H1 (cell line): ENCODE measurements around the gene RUNX1. TPM values are rescaled to one million over a fixed set of nuclear protein-coding genes. Genes with fewer than 3 reads are reported as not detected.
A peak's percentile ranks its signal among the peaks of the same experiment; 100 is the strongest.

Source experiments
- CTCF ChIA-PET: fragments of 300-600 bp; sonication (Branson Sonifier 250); formaldehyde crosslinking; loops from one replicate; lab custom pipeline; 2021; ENCODE audit not compliant: partially characterized antibody; lab: Charles Lee
- POLR2A ChIA-PET: fragments of 300-600 bp; sonication (Branson Sonifier 250); formaldehyde crosslinking; loops from one replicate; lab custom pipeline; 2021; ENCODE audit warnings: inconsistent platforms; ENCODE audit not compliant: partially characterized antibody; lab: Charles Lee
- DNase-seq, 2 experiments: peaks; one replicate each; pipeline versions ENCODE4 v3.0.0 to v3.0.0-alpha.2; 2010 to 2022; ENCODE audit warnings: low spot score in 2 of 2, low read depth in 1 of 2, mixed read lengths in 1 of 2
- FAIRE-seq: peaks from 2 replicates; lab custom pipeline; 2011; peaks lifted over from hg19 to GRCh38; lab: Jason Lieb, UNC
- H2AFZ ChIP-seq: 2 replicates; pipeline ENCODE4 v1.8.1; 2012; ENCODE audit warnings: low read length, inconsistent platforms
- H2AK5ac ChIP-seq: 2 replicates; pipeline ENCODE4 v1.6.1; 2013; ENCODE audit warnings: low read depth, low read length
- H2BK120ac ChIP-seq: replicated peaks from 2 replicates; pipeline ENCODE3; 2013; ENCODE audit warnings: low read depth, low read length, inconsistent platforms
- H2BK12ac ChIP-seq: 2 replicates; pipeline ENCODE4 v1.6.1; 2013; ENCODE audit warnings: low read depth, low read length
- H2BK15ac ChIP-seq: 2 replicates; pipeline ENCODE4 v1.6.1; 2013; ENCODE audit warnings: low read length
- H2BK20ac ChIP-seq: 2 replicates; pipeline ENCODE4 v1.6.1; 2013; ENCODE audit warnings: low read length
- H2BK5ac ChIP-seq: 2 replicates; pipeline ENCODE4 v1.6.1; 2013; ENCODE audit warnings: low read depth, low read length
- H3K14ac ChIP-seq: 2 replicates; pipeline ENCODE4 v1.6.1; 2013; ENCODE audit warnings: inconsistent platforms; ENCODE audit not compliant: insufficient read length
- H3K18ac ChIP-seq: 2 replicates; pipeline ENCODE4 v1.6.1; 2013; ENCODE audit warnings: low read length; ENCODE audit errors: extremely low read depth
- H3K23ac ChIP-seq: 2 replicates; pipeline ENCODE4 v1.6.1; 2013; ENCODE audit warnings: inconsistent platforms; ENCODE audit not compliant: insufficient read length
- H3K23me2 ChIP-seq: 2 replicates; pipeline ENCODE4 v1.6.1; 2013; ENCODE audit warnings: low read depth, low read length
- H3K27ac ChIP-seq: 2 replicates; pipeline ENCODE4 v1.6.1; 2011; ENCODE audit warnings: low read depth, low read length, inconsistent platforms
- H3K27me3 ChIP-seq, 4 experiments: replicated peaks in 1 of 4; 1 replicate in 1 of 4; 2 replicates in 3 of 4; pipeline versions ENCODE4 v1.6.1 to v1.8.1; 2011 to 2013; ENCODE audit warnings: low read length in 3 of 4, mild to moderate bottlenecking in 3 of 4, inconsistent platforms in 2 of 4, mixed read lengths in 2 of 4, moderate library complexity in 1 of 4; ENCODE audit not compliant: control insufficient read depth in 3 of 4, insufficient read depth in 3 of 4; ENCODE audit errors: extremely low read depth in 1 of 4
- H3K36me3 ChIP-seq, 4 experiments: 2 replicates each; pipeline versions ENCODE4 v1.6.1 to v1.8.1; 2011 to 2013; ENCODE audit warnings: mild to moderate bottlenecking in 4 of 4, low read length in 3 of 4, moderate library complexity in 2 of 4, control low read depth in 1 of 4, inconsistent platforms in 1 of 4; ENCODE audit not compliant: insufficient read depth in 4 of 4, control insufficient read depth in 2 of 4
- H3K4ac ChIP-seq: replicated peaks from 2 replicates; pipeline ENCODE3; 2013; ENCODE audit warnings: low read length, low read depth, mixed read lengths, inconsistent platforms; ENCODE audit not compliant: insufficient read length
- H3K4me1 ChIP-seq, 4 experiments: replicated peaks in 1 of 4; 1 replicate in 1 of 4; 2 replicates in 3 of 4; pipeline versions ENCODE4 v1.6.1 to v1.8.1; 2011 to 2013; ENCODE audit warnings: low read length in 3 of 4, inconsistent platforms in 2 of 4, mixed read lengths in 1 of 4; ENCODE audit not compliant: insufficient read depth in 4 of 4, control insufficient read depth in 3 of 4
- H3K4me2 ChIP-seq, 2 experiments: 2 replicates each; pipeline versions ENCODE4 v1.6.1 to v1.8.1; 2011 to 2013; ENCODE audit warnings: low read depth in 2 of 2, low read length in 2 of 2, control low read depth in 1 of 2, inconsistent platforms in 1 of 2, mild to moderate bottlenecking in 1 of 2; ENCODE audit not compliant: insufficient read depth in 1 of 2
- H3K4me3 ChIP-seq, 4 experiments: fragments of 200-600, 300-600 bp in 1 of 4; sonication (generic), shearing (Covaris generic), sonication (Bioruptor Twin) in 1 of 4; 2 replicates each; pipeline versions ENCODE4 v1.5.1 to v1.8.1; 2011 to 2016; ENCODE audit warnings: low read length in 4 of 4, low read depth in 3 of 4, control low read depth in 2 of 4, inconsistent platforms in 2 of 4, mild to moderate bottlenecking in 2 of 4, mixed read lengths in 1 of 4, moderate library complexity in 1 of 4; ENCODE audit not compliant: insufficient read depth in 2 of 4; ENCODE audit errors: extremely low read depth in 1 of 4
- H3K56ac ChIP-seq: replicated peaks from 2 replicates; pipeline ENCODE3; 2013; ENCODE audit warnings: low read depth, mild to moderate bottlenecking, mixed read lengths, low read length, inconsistent platforms; ENCODE audit not compliant: insufficient read length
- H3K79me1 ChIP-seq: 2 replicates; pipeline ENCODE4 v1.6.1; 2013; ENCODE audit warnings: low read depth, low read length, control low read depth
- H3K79me2 ChIP-seq, 2 experiments: 2 replicates each; pipeline versions ENCODE4 v1.6.1 to v1.8.1; 2012 to 2013; ENCODE audit warnings: low read length in 2 of 2, mild to moderate bottlenecking in 2 of 2, inconsistent platforms in 1 of 2; ENCODE audit not compliant: insufficient read depth in 2 of 2, control insufficient read depth in 1 of 2
- H3K9ac ChIP-seq, 4 experiments: replicated peaks in 1 of 4; 1 replicate in 1 of 4; 2 replicates in 3 of 4; pipeline versions ENCODE4 v1.6.1 to v1.8.1; 2011 to 2013; ENCODE audit warnings: low read depth in 3 of 4, low read length in 3 of 4, control low read depth in 2 of 4, mild to moderate bottlenecking in 2 of 4, moderate library complexity in 2 of 4, inconsistent platforms in 1 of 4; ENCODE audit errors: extremely low read depth in 1 of 4
- H3K9me3 ChIP-seq, 2 experiments: 2 replicates each; pipeline versions ENCODE4 v1.6.1 to v1.8.1; 2012 to 2013; ENCODE audit warnings: mild to moderate bottlenecking in 2 of 2, moderate library complexity in 2 of 2, control low read depth in 1 of 2, inconsistent platforms in 1 of 2, low read depth in 1 of 2, low read length in 1 of 2, mixed read lengths in 1 of 2; ENCODE audit not compliant: insufficient read depth in 2 of 2
- H4K20me1 ChIP-seq, 2 experiments: replicated peaks in 1 of 2; 2 replicates each; pipeline versions ENCODE3 to v1.8.1; 2011 to 2013; ENCODE audit warnings: inconsistent platforms in 2 of 2, low read length in 2 of 2, mild to moderate bottlenecking in 1 of 2; ENCODE audit not compliant: insufficient read depth in 2 of 2, control insufficient read depth in 1 of 2
- H4K5ac ChIP-seq: 2 replicates; pipeline ENCODE4 v1.6.1; 2013; ENCODE audit warnings: low read length, low read depth, mixed read lengths, inconsistent platforms; ENCODE audit not compliant: insufficient read length
- H4K8ac ChIP-seq: 2 replicates; pipeline ENCODE4 v1.8.0; 2013; ENCODE audit warnings: mild to moderate bottlenecking, moderate library complexity, low read length, inconsistent platforms; ENCODE audit not compliant: insufficient read depth; ENCODE audit errors: extremely low read depth
- H4K91ac ChIP-seq: replicated peaks from 2 replicates; pipeline ENCODE3; 2013; ENCODE audit warnings: low read length, mixed read lengths, inconsistent platforms; ENCODE audit not compliant: insufficient read length
- CEBPB ChIP-seq: IDR thresholded peaks from 2 replicates; pipeline ENCODE4 v1.6.1; 2012; ENCODE audit warnings: low read depth, low read length
- EP300 ChIP-seq, 2 experiments: IDR thresholded peaks; 1 replicate in 1 of 2; 2 replicates in 1 of 2; pipeline ENCODE4 v1.6.1; 2011 to 2012; ENCODE audit warnings: low read depth in 2 of 2, low read length in 2 of 2, mild to moderate bottlenecking in 2 of 2, borderline replicate concordance in 1 of 2, inconsistent platforms in 1 of 2, moderate library complexity in 1 of 2
- JUN ChIP-seq: IDR thresholded peaks from 2 replicates; pipeline ENCODE4 v1.6.1; 2011; ENCODE audit warnings: low read depth, mild to moderate bottlenecking, improper control_type of control experiment, low read length
- NANOG ChIP-seq: IDR thresholded peaks from 2 replicates; pipeline ENCODE4 v1.6.1; 2011; ENCODE audit warnings: low read length, low read depth, mild to moderate bottlenecking, inconsistent platforms; ENCODE audit not compliant: insufficient read depth, poor library complexity, severe bottlenecking
- SP1 ChIP-seq: IDR thresholded peaks from 2 replicates; pipeline ENCODE4 v1.6.1; 2011; ENCODE audit warnings: low read depth, low read length
- SUZ12 ChIP-seq: fragments of 200-600 bp; sonication (generic); IDR thresholded peaks from 2 replicates; pipeline ENCODE4 v1.6.1; 2012; ENCODE audit warnings: mild to moderate bottlenecking, inconsistent platforms, low read length, moderate library complexity, mixed read lengths
- WGBS, 2 experiments: shearing (Covaris generic) in 1 of 2; methylation state at CpG; one replicate each; pipeline versions ENCODE4 v1.1.6 to v1.1.7; 2013 to 2015; ENCODE audit warnings: low lambda C conversion rate in 2 of 2, mixed read lengths in 2 of 2, inconsistent platforms in 1 of 2, low coverage in 1 of 2, missing lambda C conversion rate in 1 of 2; ENCODE audit not compliant: insufficient replicate concordance in 2 of 2, insufficient coverage in 1 of 2, insufficient read length in 1 of 2; ENCODE audit errors: extremely low coverage in 1 of 2, missing lambda C conversion rate in 1 of 2; 5-methylcytosine and 5-hydroxymethylcytosine counted together
- polyA plus RNA-seq, 7 experiments: library from polyadenylated mRNA; depleted of rRNA in 3 of 7; stranded (reverse) in 5 of 7; unstranded in 2 of 7; fragments of >200 nt in 5 of 7; fragments of 200-250 nt in 2 of 7; gene quantifications; 1 replicate in 5 of 7; 2 replicates in 1 of 7; 4 replicates in 1 of 7; pipeline versions ENCODE4 v1.2.1 to v1.2.3, GENCODE V29; 2011 to 2013; ENCODE audit warnings: missing spikeins in 2 of 7, mixed read lengths in 2 of 7
- total RNA-seq: library from RNA; stranded (reverse); fragmentation: NEBNext Ultra II Directional; extraction: Animal tissue kit (Norgen Biotek cat#: 25700); gene quantifications from 2 replicates; pipeline ENCODE4 v1.2.1, GENCODE V29; 2021

RUNX1 gene
- total and polyA plus RNA-seq, 2 of the 8 experiments (the other 6 are each of a cell fraction or from before 2014, with no cell fraction given): 0.20 to 0.60 TPM

DNA sequence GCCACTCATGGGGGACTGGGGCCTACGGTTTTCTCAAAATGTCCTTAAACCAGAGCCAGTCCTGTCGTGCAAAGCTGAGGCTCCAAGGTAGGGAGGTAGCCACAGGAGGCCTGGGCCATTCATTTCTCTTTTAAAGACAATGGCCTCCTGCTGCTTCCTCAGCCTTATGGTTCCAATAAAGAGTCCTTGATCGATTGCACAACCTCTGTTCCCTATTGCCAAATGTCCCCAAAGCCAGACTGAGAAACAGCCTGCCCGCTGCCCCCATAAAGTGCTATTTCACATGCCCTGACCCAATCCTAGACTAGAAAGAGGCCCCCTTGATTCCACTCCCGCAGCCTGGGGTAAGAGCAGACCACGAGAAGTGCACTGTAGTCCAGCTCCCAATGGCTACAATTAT lies 213.6 kb downstream of the RUNX1 start:
- H3K36me3 ChIP-seq: no peaks in the 10 kb centered on the region
- H2BK120ac ChIP-seq: no peak overlapping the region
- no peaks in the 10 kb centered on the region for H3K79me2 ChIP-seq
- H2BK5ac ChIP-seq: 0 out of 2 replicates have a peak overlapping the region, but pooled peaks have one; percentile 68
- POLR2A ChIA-PET: interaction anchor here (1.3 kb wide), 1 partner anchor 10 kb away, joined by 3 read pairs; no protein-coding TSS in a partner anchor
- H3K4me1 ChIP-seq: peaks cover 7 to 25% (median 13%) of the 10 kb centered on the region in 4 experiments
- H3K23me2 ChIP-seq: no peaks in the 10 kb centered on the region
- no peak overlapping the region for H3K14ac ChIP-seq
- H3K4me2 ChIP-seq: 0 out of 4 replicates have a peak overlapping the region, but pooled peaks of 1 of the 2 experiments have one; percentile 2
- no peak overlapping the region for H3K9ac ChIP-seq
- no peaks in the 10 kb centered on the region for H3K27me3 ChIP-seq
- H2BK15ac ChIP-seq: no peak overlapping the region
- H3K79me1 ChIP-seq: no peaks in the 10 kb centered on the region
- FAIRE-seq: no peak
- peak overlapping the region; percentile 78; the same call in 1 of the 2 replicates for H2BK12ac ChIP-seq
- H2BK20ac ChIP-seq: peak overlapping the region; percentile 66; the same call in 1 of the 2 replicates
- H3K4me3 ChIP-seq: no peak overlapping the region; a peak in 1 of 8 replicates
- no peak overlapping the region for H3K4ac ChIP-seq
- no peak overlapping the region for H3K23ac ChIP-seq
- no peak overlapping the region for H4K91ac ChIP-seq
- CTCF ChIA-PET: interaction anchor here (1.3 kb wide), 1 partner anchor 24 kb away, joined by 3 read pairs; no protein-coding TSS in a partner anchor
- no peak overlapping the region for H3K56ac ChIP-seq
- 75% methylated on average over 6 of the region's 6 CpGs; no CpG with 5 or more reads in 1 of the 2 experiments for WGBS, 2 experiments
- no peak overlapping the region for H2AK5ac ChIP-seq
- H4K5ac ChIP-seq: no peak overlapping the region
- H2AFZ ChIP-seq: no peak overlapping the region
- no peak overlapping the region for H4K8ac ChIP-seq
- H3K18ac ChIP-seq: no peak overlapping the region
- H4K20me1 ChIP-seq: no peaks in the 10 kb centered on the region
- no peak overlapping the region for H3K27ac ChIP-seq
- no peaks in the 10 kb centered on the region for H3K9me3 ChIP-seq
- no peak for DNase-seq
- 0 out of 3 replicates have a peak, but pooled peaks of 1 of the 2 experiments have one; percentile 16 for TF ChIP-seq EP300 (IDR thresholded peaks at IDR 0.05; ENCODE audit: borderline replicate concordance in 1 of 2, low read depth in 2 of 2, low read length in 2 of 2)
- no peak for TF ChIP-seq JUN
- TF ChIP-seq CEBPB: peak; percentile 100
- no peak for TF ChIP-seq SUZ12
- 0 out of 2 replicates have a peak, but pooled peaks have one; percentile 13 for TF ChIP-seq SP1
- peak; percentile 73 for TF ChIP-seq NANOG
